ENCODE data around the gene POLR1H. TPM values are rescaled to one million over a fixed set of nuclear protein-coding genes. Genes with fewer than 3 reads are reported as not detected.

POLR1H gene
- total RNA-seq, 1 experiment from 2014 or later = 32.6 TPM

- no peak for DNase-seq (ENCODE audit: low spot score)
Observed at GRCh38 chr6:30061858-30062458, 893 bp downstream of the POLR1H start.

GRCh38 chr6:30062471-30063178 is 1.6 kb downstream of the POLR1H start:
- no peak for DNase-seq (ENCODE audit: low spot score)

- DNase-seq (ENCODE audit: low spot score) = no peak
Observed at GRCh38 chr6:30063315-30063714, 2.2 kb downstream of the POLR1H start.

GRCh38 chr6:30066082-30066481 is 5.0 kb downstream of the POLR1H start:
- DNase-seq (ENCODE audit: low spot score) = no peak

- DNase-seq (ENCODE audit: low spot score) = peak; percentile 99
Observed at GRCh38 chr6:30066577-30067459, 5.8 kb downstream of the POLR1H start, which contains the start of gene PPP1R11. PPP1R11 (plus strand) TSS chr6:30067198; CDS start chr6:30067411, 213 bp downstream.

- DNase-seq (ENCODE audit: low spot score) = no peak
Observed at GRCh38 chr6:30067460-30068139, 6.5 kb downstream of the POLR1H start.

- DNase-seq (ENCODE audit: low spot score) = no peak
Observed at GRCh38 chr6:30071081-30071818, 10.2 kb downstream of the POLR1H start.

- DNase-seq (ENCODE audit: low spot score) = no peak
Observed at GRCh38 chr6:30071858-30072257, 10.8 kb downstream of the POLR1H start.

GRCh38 chr6:30073489-30074235 is 12.6 kb downstream of the POLR1H start:
- DNase-seq (ENCODE audit: low spot score) = no peak

GRCh38 chr6:30074331-30075093 is 13.4 kb downstream of the POLR1H start:
- peak; percentile 27 for DNase-seq (ENCODE audit: low spot score)

- DNase-seq (ENCODE audit: low spot score) = no peak
Observed at GRCh38 chr6:30075094-30075789, 14.2 kb downstream of the POLR1H start, which contains the start of gene RNF39. RNF39 (minus strand) TSS chr6:30075769; CDS start chr6:30075585, 184 bp downstream.

- DNase-seq (ENCODE audit: low spot score) = peak; percentile 65
Observed at GRCh38 chr6:30075790-30076732, 15.0 kb downstream of the POLR1H start.

- DNase-seq (ENCODE audit: low spot score) = no peak
Observed at GRCh38 chr6:30077218-30077617, 16.2 kb downstream of the POLR1H start.

- DNase-seq (ENCODE audit: low spot score) = no peak
Observed at GRCh38 chr6:30087876-30088275, 26.8 kb downstream of the POLR1H start.

GRCh38 chr6:30091577-30092381 is 30.7 kb downstream of the POLR1H start:
- DNase-seq (ENCODE audit: low spot score) = peak; percentile 88

GRCh38 chr6:30092852-30093543 is 31.9 kb downstream of the POLR1H start:
- DNase-seq (ENCODE audit: low spot score) = no peak

Measured in H4 (cell line).